Stimulated activated CD8-positive, alpha-beta memory T cell treated with anti-CD3 and anti-CD28 coated beads, Interleukin-15, amount 100 ng/mL, for 1 hour (primary cell): ENCODE results near the gene CDCA4.

Source experiments
- DNase-seq: peaks from one replicate; pipeline ENCODE4 v3.0.0-alpha.2; 2020; ENCODE audit warnings: low read depth

CDCA4 gene

DNA sequence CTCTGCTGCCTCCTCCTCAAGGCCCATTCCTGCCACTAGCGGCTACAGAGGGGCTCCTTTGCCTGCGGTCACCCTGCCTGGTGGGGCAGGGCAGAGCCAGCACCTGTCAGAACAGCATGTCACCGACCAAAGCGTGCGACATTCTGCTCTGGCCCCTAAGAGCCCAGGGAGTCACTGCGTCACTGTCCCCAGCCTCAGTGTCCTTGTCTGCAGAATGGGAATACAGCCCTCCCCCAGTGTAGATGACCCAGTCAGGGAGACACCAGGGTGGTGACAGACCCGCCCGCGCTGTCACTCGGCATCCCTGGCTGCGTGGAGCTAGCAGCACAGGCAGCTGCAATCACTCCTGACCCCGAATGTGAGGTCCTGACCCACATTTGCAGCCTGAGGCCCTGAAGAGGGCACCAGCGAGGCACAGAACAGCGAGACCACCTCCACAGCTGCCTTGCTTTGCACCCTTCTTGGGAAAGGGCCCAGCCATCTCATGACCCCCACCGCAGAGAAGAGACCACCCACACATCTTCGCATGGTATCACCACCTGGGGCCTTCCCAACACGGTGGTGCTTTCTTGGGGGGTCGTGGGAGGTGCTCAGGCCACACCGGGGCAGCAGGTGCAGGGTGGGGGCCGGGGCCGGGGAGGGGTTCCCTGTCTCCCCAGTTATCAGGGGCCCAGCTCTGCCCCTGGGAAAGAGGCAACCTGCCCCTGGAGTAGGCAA lies 45.2 kb downstream of the CDCA4 start:
- DNase-seq = no peak

DNA sequence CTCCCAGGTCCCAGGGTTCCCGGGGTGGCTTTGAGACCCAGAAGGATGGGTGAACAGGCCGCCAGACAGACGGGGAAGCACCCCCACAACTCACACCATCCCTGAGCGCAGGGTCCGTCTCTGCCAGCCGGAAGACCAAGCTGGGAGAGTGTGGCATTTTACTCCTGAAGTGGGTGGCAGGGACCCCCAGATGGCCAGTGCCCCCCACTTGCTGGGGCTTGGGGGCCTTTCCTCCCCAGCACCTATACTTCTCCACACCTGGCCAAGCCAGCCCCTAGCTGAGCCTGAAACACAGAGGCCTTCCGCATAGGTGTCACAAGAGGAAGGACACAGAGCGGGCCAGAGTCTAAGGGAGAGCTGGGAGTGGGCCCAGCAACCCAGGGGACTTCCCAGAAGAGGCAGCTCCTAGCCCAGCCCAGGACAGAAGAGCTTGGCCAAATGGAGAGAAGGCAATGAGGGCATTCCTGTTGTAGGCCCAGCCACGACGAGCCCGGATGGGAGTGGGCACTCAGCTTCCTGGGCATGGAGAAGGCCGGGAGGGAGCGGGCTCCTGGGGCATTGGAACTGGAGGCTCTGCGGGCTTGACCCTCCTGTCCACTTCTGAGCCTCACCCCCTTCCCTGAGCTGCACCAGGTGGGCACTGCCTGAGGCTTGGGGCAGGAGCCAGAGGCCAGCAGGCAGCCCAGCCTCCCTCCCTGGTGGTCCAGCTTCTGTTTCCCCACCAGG lies 46.1 kb downstream of the CDCA4 start:
- DNase-seq = no peak

DNA sequence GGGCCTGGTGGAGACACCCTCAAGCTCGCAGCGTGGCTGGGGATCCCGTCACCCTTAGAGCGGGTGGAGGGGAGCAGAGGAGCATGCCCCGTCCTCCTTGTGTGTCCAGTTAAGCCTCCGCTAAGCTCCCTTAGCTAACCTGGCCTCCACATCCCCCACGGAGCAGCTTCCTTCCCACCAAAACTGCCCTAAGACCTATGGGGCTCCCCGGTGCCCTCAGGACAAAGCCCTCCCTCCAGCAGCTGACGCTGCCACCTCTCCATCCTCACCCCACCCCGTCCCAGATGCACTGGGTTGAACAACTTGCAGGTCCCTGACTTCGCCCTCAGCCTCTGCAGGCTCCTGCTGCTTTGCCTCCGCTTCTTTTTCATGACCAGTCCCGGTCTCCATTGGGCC lies 46.7 kb downstream of the CDCA4 start:
- DNase-seq = no peak

DNA sequence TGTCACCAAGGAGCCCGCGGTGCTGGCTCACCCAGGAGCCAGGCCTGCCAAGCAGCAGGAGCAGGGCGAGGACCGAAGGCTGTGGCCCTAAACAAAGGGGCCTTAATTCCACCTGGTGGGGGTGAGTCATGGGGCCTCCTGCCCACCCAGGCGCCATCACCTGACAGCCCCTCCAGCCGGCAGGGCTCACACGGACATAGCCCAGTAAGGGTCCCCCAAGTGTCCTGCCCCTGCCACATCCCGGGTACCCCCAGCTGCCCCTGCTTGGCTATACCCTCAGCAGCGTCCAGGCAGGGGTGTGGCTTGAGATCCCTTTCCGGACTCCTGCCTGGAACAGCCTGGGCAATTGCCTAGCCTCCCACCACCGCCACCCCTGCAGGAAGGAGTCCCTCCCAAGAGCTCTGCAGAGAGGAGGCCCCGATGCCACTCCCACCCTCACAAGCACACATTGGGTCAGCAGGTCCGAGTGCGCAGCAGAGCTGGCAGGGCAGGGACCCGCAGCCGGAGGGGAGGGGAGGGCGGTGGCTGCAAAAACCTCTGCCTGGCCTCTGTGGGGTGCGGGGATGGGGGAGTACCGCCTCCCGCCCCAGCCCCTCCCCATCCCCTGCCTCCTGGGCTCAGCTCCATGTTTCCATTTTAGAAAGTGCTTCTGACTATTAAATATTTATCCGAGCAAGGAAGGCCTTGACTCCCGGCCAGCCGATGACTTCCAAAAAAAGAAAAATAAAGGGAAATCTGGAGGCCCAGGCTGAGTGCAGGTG lies 47.3 kb downstream of the CDCA4 start:
- no peak for DNase-seq

DNA sequence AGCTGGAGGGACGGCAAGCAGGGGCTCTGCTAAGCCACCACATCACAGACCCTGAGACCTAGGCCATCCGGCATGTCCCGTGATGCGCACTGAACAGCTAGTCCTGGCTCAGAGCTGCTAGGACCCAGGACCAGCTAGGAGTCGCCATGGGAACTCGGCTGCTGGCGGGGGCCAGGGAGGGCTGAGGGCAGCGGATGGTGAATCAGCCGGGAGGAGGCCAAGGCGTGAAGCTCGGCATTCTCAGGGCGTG lies 47.8 kb downstream of the CDCA4 start:
- DNase-seq = no peak

DNA sequence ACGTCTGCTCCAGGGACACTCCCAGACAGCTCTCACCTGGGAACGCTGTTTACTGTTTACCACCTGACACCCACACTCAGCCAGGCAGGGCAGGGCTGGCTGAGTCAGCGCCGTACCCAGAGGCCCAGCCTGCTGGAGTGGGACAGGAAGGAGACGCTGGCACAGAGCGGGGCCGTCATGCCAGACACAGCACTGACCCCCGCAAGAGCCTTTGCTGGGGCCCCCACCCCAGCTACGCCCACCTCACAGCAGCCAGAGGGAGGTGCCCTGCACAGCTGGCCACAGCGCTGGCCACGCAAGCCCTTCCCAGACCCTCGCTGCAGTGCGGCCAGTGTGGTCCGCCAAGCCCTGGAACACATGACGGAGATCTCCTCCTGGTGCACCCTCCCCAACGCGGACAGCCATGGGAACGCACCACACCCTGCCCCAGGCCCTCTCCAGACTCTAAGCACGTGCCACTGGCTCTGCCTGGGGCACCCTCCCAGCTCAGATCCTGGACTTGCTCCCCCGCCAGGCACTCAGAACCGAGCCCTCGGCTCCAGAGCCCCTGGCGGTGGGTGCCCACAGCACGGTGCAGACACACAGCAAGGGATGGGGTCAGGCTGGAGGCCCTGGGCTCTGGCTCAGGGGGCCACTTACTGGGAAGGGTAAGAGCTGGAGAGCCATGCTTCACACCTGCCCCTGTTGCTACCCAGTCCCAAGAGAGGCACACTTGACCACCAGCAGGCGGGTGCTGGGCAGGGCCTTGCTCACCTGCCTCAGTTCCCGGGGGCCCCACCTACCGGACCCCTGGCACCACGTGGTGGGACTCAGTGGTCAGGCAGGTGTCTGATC lies 48.4 kb downstream of the CDCA4 start:
- no peak for DNase-seq

DNA sequence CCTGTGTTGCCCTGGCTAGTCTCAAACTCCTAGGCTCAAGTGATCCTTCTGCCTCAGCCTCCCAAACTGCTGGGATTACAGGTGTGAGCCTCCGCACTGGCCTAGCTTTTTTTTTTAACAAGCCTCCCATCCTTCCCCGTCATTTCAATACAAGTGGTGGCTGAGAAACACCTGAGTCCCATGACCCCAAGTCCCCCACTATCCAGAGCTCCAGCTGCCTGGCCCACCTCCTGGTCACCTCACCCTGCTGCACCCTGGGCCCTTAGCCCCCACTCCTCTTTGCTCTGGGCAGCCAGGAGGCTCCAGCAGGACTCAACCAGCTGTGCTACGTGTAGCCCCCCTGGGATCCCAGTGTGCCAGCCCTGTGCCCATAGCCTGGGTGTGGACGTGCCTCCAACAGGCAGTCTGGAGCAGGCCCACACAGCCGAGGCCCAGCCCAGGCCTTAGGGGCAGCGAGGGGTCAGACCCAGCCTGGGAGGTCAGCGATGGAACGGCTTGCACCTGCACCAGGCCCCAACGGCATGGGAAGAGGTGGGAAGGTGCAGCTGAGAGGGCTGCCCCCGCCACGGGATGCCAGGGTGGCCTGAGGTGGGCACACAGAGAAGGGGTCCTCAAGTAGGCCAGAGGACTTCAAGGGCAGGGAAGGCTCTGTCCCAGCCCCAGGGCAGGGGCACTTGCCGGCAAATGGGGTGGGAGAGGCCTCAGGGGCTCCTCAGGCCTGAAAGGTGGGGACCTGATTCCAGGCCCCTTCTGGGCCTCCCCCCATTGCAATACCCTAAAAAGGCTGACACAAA lies 49.2 kb downstream of the CDCA4 start:
- no peak for DNase-seq

DNA sequence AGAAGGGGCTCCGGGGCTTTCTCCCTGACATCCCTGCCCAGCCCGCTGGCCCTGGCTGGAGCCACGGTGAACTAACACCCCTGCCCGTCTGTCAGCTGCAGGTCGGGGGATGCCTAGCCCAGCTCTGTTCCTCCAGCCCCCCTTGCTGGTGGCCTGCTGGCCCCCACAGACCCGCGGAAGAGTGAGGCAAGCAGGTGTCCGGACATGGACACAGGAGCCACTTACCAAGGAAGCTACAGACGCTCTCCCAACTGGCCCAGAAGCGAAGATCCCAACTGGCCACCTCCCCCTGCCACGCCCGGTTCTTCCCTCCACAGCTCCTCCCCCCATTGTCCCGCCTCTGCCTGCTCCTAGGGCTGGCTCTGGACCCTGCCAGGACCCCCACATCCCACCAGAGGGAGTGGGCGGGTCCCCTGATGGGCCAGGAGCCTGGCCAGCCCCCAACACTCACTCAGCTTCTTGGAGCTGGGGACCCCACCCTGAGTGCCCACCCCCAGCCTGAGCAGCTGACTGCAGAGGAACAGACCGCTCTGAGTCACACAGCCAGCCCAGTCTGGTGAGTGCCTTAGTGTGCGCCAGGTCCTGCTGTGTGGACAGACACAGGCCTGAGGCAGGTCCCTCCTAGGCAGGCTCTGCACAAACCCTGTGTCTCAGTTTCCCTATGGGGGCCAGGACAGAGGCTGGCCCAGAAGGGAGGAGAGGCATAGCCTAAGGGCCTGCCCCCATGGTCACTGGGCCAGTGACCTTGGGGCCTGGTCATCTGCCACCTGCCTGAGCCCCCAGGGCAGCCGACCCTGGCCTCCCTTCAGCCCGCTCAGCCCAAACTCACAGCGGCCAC lies 50.4 kb downstream of the CDCA4 start:
- no peak for DNase-seq

DNA sequence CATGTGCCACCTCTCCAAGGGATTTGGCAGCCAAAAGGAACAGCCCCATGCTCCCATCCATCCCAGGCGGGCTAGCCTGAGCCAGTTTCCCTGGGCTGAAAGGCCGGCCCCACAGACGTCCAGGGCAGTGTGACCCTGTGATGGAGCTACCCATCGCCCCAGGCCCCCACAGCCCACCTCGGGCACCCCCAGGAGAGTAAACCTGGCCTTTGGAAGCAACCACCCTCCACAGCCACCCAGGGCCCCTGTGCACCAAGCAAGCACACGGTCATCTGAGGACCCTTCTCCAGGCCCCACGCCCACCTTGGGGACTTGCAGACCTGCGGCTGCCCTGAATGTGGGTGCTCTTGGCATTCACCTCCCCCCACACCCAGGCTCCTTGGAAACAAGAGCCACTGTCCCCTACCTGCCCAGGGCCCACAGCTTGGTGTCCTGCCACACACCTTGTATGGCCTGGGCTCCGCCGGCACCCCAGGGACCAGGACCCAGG lies 51.1 kb downstream of the CDCA4 start:
- DNase-seq = no peak

DNA sequence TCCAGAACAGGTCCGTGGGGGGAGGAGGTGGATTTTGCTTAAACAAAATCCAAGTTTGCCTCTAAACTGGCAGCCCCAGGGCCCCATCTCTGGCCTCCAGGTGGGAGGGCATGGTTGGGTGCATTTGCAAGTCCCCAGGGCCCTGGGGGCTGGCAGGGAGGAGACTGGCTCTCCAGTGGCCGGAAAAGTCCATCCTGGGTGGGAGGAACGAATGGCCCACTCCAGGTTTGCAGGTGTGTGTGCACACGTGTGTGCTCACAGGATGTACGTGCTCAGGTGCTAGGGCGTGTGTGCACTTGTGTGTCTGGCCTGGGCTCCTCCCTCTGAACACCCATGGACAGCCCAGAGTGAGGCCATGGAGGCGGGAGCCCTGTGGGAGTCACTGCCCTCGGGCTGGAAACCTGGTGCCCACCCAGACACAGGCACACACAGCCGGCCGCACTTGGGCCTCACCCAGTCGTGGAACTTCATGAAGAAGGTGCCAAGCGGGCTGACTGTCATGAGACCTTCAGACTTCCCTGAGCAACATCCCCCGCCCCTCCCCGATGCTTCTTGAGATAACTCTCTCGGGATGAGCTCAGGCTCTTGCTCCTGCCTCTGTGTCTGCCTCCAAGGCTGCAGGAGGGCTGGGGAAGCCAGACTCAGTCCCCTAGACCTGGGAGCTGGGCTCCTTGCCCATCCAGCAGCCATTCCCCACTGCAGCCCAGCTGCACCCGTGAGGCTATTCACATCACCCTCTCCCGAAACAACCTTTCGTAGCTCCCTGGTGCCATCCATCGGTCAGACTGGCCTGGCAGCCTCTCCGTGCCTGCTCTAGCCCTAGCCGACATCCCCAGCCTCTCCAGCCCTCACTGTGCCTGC lies 52.1 kb downstream of the CDCA4 start:
- DNase-seq = no peak

DNA sequence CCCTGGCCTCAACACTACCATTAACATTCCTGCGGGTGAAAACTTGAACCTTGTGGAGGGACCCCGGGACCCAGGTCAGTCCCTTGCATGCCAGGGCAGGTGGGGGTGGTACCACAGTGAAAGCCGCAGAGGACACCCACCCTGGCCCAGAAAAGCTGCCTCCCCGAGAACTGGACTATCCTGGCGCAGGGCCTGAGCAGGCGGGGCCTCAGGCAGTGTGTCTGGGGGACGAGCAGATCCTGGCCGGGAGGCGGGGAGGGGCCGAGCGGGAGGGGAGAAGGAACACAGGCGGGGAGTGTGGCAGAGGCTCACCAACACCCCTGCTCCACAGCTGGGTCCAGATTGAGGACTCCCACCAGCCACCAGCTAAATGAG lies 52.7 kb downstream of the CDCA4 start:
- DNase-seq = no peak

DNA sequence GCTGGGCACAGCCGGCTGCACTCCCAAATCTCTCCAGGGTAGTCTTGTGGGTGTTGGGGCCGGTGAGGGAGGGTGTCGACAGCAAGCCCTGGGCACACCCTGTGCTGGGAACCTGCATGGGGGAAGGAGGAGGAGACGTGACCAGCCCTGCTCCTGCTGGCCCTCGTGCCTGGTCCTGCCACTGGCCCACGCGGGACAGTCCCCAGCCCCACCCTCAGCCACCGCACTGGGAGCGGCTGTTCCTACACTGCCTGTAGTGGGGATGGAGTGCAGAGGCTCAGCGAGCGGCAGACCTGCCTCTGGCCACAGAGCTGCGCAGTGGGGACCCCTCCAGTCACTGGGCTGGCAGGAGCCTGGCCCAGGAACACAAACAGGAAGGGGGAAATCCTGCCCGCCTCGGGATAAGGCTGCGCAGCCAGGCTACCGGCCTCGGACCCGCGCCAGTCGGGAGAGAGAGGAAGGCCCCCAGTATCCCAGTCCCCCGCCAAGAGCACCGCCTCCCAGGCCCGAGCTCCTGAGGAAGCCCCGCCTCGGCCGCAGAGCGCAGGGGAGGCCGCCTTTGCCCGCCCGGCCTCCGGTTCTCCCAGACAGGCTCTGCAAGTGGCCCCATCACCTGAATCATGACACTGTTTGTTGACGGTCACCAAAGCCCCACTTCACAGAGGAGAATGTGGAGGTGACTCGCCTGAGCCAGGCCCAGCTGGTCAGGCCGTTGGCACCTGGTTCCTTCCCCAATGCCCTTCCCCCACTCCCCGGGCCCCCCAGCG lies 53.3 kb downstream of the CDCA4 start:
- DNase-seq = no peak

DNA sequence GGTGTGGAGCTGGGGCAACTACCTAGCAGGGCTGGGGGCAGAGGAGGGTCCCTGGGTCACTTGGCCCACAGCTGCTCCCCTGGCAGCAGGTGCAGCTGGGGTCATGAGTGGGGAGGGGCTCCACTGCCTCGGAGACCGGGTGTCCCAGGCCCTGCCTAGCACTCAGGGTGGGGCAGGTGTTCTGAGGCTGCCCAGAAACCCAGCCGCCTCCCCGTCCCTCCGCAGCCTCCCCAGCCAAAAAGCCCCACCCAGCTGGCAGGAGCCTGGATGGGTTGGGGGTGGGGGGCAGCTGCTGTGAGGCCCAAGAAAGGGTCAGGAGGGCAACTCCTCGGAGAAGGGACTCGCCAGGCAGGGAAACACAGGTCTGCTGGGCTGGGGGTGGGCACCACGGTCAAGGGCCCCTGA lies 53.9 kb downstream of the CDCA4 start:
- DNase-seq = no peak

DNA sequence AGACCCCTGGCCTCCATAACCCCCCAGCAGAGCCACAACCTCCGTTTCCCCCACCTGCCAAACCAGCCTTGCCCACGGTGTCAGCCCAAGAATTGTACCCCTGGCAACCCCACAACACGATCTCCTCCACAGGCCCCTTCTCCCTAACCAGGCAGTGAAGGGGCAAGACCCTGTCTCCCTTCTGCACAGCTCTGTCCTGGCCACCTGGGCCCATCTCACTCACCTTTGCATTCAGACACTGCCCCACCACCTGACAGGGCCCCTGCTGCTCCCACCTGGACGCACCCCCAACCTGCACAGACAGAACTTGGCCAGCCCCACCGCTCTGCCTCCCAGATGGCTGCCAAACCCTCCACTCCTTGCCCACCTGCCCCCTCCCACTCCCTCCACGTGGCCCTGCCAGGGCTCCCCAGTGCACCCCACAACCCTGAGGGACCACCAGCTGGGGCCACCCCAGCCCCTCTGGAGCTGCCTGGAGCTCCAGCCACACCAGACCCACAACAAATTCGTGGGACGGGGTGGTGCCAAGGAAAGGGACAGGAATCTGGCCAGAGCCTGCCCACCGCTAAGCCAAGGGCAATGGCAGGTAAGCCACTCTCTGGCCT lies 54.5 kb downstream of the CDCA4 start:
- no peak for DNase-seq

DNA sequence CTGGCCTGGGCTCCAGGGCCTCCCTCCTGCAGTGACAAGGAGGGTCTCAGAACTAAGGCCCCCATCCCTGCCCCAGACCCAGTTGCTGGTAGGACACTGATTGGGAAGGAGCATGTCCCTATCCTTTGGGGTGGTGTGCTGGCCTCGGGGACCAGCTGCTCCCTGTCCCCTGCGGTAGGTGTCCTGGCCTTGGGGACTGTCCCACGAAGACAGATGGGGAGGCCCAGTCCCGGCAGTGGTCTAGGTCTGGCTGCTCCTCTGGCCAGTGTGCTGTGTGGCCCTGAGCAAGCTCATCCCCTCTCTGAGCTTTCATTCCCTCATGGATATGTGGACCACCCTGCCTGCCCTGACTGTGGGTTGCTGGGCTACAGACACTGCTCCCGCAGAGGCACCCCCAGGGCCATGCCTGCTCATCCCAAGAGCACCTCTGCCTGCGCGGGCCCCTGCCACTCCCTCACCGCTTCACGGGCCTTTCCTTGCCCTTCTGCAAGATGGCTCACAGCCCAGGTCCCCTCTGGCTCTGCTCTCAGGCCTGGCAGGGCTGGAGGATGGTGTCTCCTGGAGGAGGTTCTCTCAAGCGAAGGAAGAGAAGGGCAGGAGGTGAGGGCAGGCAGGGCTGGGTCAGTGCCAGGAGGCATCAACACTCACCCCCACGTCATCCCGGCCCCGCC lies 55.2 kb downstream of the CDCA4 start:
- no peak for DNase-seq

DNA sequence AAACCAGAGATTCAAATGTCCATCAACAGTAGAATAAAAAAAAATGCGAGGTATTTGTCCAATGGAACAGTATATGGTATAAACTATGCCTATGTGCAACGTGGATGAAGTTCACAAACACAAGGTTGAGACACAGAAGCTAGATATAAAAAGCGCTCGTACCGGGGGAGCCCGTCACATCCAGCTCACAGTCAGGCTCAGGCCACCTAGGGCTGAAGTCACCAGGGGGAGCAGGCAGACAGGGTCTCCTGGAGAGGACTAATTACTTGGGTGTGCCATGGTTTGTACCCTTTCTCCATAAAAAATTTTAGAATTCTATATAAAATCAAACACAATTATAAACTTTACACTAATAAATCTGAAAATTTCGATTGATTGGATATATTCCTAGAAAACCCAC lies 56.3 kb downstream of the CDCA4 start:
- no peak for DNase-seq
